ENCODE data around the gene FAM118B. TPM values are rescaled to one million over a fixed set of nuclear protein-coding genes. Genes with fewer than 3 reads are reported as not detected.
"Not testable (repeated sequence)": the region's sequence is repeated elsewhere in the genome, so short reads cannot be mapped to it uniquely, and the experiment has no call there.

The FAM118B gene
- total and polyA plus RNA-seq, 4 donors, result 3.7 to 12.0 (median 6.6) TPM

DNA sequence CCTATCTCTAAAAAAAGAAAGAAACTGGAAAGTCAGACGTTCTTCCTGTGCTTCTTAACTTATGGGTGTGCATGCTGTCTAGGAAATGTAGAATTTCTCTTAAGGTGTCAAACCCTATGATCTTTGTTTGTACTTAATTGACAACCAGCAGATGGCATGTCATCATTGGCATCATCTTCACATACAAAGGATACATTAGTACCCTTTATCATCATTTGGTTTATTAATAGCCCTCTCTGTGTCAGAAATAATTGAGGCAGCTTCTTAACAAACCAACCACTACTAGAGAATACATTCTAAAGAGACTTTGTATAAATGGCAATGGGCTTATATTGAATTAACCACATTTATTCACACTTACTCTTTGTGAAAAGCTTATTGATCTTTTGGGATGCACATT lies 43.2 kb downstream of the FAM118B start:
- no peak overlapping the region for H3K27ac ChIP-seq (ENCODE audit: low read depth in 1 of 2, low read length in 2 of 2)
- 73% methylated on average over 1 of the region's 1 CpG for whole genome bisulfite sequencing

DNA sequence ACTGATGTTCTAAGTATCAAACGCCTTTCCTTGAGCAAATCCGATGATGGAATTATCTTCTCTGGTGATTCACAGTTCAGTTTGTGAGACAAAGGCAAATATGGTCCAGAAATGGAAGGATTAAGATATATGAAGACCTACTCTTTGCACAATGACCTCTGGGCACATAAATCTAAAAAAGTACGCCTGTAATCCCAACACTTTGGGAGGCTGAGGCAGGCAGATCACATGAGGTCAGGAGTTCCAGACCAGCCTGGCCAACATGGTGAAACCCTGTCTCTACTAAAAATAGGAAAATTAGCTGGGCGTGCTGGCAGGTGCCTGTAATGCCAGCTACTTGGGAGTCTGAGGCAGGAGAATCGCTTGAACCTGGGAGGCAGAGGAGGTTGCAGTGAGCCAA lies 43.9 kb downstream of the FAM118B start:
- not testable (repeated sequence) for H3K27ac ChIP-seq (ENCODE audit: low read depth in 1 of 2, low read length in 2 of 2); H3K9ac ChIP-seq (ENCODE audit: low read depth in 1 of 2, low read length in 2 of 2); DNase-seq (ENCODE audit: low spot score); H3K9me3 ChIP-seq (ENCODE audit: control insufficient read depth in 4 of 4, low read length in 3 of 4); H3K27me3 ChIP-seq (ENCODE audit: control insufficient read depth in 4 of 4, insufficient read depth in 4 of 4, low read length in 3 of 4); H3K4me3 ChIP-seq (ENCODE audit: low read depth in 1 of 3, low read length in 3 of 3); H3K4me1 ChIP-seq (ENCODE audit: control insufficient read depth in 4 of 4, insufficient read depth in 4 of 4, low read length in 3 of 4)
- peaks cover 0 to 13% (median 10%) of the 10 kb centered on the region in 4 donors for H3K36me3 ChIP-seq (ENCODE audit: control insufficient read depth in 4 of 4, insufficient read depth in 3 of 4, low read depth in 1 of 4, low read length in 3 of 4)
- 96% methylated on average over 5 of the region's 5 CpGs for WGBS

More for the DNA sequence above, 43.2 kb downstream of the FAM118B start:
- Histone ChIP-seq H3K9ac (ENCODE audit: low read depth in 1 of 2, low read length in 2 of 2) (no peak overlapping the region), H3K9me3 (ENCODE audit: control insufficient read depth in 4 of 4, low read length in 3 of 4) (no peaks in the 10 kb centered on the region), H3K27me3 (ENCODE audit: control insufficient read depth in 4 of 4, insufficient read depth in 4 of 4, low read length in 3 of 4) (no peaks in the 10 kb centered on the region), H3K36me3 (ENCODE audit: control insufficient read depth in 4 of 4, insufficient read depth in 3 of 4, low read depth in 1 of 4, low read length in 3 of 4) (peaks cover 0 to 13% (median 10%) of the 10 kb centered on the region in 4 donors), H3K4me1 (ENCODE audit: control insufficient read depth in 4 of 4, insufficient read depth in 4 of 4, low read length in 3 of 4) (peaks cover 0 to 6% (median 2%) of the 10 kb centered on the region in 4 donors), H3K4me3 (ENCODE audit: low read depth in 1 of 3, low read length in 3 of 3) (no peak overlapping the region)
- no peak for TF ChIP-seq YY1 (IDR thresholded peaks at IDR 0.05)
- TF ChIP-seq SP1 (IDR thresholded peaks at IDR 0.05), result no peak
- TF ChIP-seq ATF3 (IDR thresholded peaks at IDR 0.05), result no peak
- DNase-seq (ENCODE audit: low spot score), result no peak

DNA sequence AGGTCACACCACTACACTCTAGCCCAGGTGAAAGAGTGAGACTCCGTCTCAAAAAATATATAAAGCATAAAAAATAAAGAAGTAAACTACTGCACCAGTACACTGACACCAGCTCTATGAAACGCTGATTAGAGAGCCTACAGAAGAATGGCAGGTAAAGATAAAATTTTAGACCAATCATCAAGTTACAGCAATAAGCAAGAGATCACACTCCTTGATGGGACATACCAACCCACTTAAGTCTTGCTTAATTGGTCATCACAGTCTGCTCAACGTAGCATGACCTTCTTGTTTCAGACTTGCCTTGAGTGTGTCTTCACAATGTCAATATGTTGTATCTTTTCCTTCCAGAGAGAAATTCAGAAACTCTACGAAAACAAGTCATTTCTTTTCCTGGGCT lies 44.6 kb downstream of the FAM118B start:
- TF ChIP-seq REST (IDR thresholded peaks at IDR 0.05) (no peak), FOXA1 (IDR thresholded peaks at IDR 0.05) (no peak), RAD21 (IDR thresholded peaks at IDR 0.05) (no peak), MAX (IDR thresholded peaks at IDR 0.05) (no peak), YY1 (IDR thresholded peaks at IDR 0.05) (no peak), NR2F2 (IDR thresholded peaks at IDR 0.05) (no peak)
- TF ChIP-seq, protein P1, sequence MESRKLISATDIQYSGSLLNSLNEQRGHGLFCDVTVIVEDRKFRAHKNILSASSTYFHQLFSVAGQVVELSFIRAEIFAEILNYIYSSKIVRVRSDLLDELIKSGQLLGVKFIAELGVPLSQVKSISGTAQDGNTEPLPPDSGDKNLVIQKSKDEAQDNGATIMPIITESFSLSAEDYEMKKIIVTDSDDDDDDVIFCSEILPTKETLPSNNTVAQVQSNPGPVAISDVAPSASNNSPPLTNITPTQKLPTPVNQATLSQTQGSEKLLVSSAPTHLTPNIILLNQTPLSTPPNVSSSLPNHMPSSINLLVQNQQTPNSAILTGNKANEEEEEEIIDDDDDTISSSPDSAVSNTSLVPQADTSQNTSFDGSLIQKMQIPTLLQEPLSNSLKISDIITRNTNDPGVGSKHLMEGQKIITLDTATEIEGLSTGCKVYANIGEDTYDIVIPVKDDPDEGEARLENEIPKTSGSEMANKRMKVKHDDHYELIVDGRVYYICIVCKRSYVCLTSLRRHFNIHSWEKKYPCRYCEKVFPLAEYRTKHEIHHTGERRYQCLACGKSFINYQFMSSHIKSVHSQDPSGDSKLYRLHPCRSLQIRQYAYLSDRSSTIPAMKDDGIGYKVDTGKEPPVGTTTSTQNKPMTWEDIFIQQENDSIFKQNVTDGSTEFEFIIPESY (IDR thresholded peaks at IDR 0.05), result no peak
- Histone ChIP-seq H3K27ac (ENCODE audit: low read depth in 1 of 2, low read length in 2 of 2) (no peak overlapping the region), H3K4me3 (ENCODE audit: low read depth in 1 of 3, low read length in 3 of 3) (no peak overlapping the region), H3K27me3 (ENCODE audit: control insufficient read depth in 4 of 4, insufficient read depth in 4 of 4, low read length in 3 of 4) (no peaks in the 10 kb centered on the region), H3K36me3 (ENCODE audit: control insufficient read depth in 4 of 4, insufficient read depth in 3 of 4, low read depth in 1 of 4, low read length in 3 of 4) (peaks cover 0 to 20% (median 6%) of the 10 kb centered on the region in 4 donors), H3K9me3 (ENCODE audit: control insufficient read depth in 4 of 4, low read length in 3 of 4) (no peaks in the 10 kb centered on the region), H3K9ac (ENCODE audit: low read depth in 1 of 2, low read length in 2 of 2) (no peak overlapping the region), H3K4me1 (ENCODE audit: control insufficient read depth in 4 of 4, insufficient read depth in 4 of 4, low read length in 3 of 4) (peaks cover 0 to 6% (median 2%) of the 10 kb centered on the region in 4 donors)
- WGBS, result 97% methylated on average over 4 of the region's 4 CpGs
- DNase-seq (ENCODE audit: low spot score), result no peak
